Stimulated activated CD4-positive, alpha-beta T cell treated with anti-CD3 and anti-CD28 coated beads, TNF-alpha, amount 100 ng/mL, for 48 hours (primary cell): ENCODE data around the gene ARHGEF39.

Experiments
- DNase-seq, 3 donors: peaks; one replicate each; pipeline ENCODE4 v3.0.0-alpha.2; 2020; ENCODE audit warnings: low read depth in 3 of 3

ARHGEF39 gene, protein sequence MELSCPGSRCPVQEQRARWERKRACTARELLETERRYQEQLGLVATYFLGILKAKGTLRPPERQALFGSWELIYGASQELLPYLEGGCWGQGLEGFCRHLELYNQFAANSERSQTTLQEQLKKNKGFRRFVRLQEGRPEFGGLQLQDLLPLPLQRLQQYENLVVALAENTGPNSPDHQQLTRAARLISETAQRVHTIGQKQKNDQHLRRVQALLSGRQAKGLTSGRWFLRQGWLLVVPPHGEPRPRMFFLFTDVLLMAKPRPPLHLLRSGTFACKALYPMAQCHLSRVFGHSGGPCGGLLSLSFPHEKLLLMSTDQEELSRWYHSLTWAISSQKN

GRCh38 chr9:35664531-35665470 is at the start of gene ARHGEF39:
Gene ARHGEF39, minus strand, starts transcription at chr9:35665195. Its CDS starts 26 bp downstream, at chr9:35665169.
- DNase-seq, result peak; percentile 54 to 66 (median 61)

GRCh38 chr9:35714123-35714522 is 49.1 kb upstream of the ARHGEF39 start:
- DNase-seq, result no peak

- DNase-seq, result no peak
These were observed 48.6 kb upstream of the ARHGEF39 start for GRCh38 chr9:35713578-35713977.

DNA sequence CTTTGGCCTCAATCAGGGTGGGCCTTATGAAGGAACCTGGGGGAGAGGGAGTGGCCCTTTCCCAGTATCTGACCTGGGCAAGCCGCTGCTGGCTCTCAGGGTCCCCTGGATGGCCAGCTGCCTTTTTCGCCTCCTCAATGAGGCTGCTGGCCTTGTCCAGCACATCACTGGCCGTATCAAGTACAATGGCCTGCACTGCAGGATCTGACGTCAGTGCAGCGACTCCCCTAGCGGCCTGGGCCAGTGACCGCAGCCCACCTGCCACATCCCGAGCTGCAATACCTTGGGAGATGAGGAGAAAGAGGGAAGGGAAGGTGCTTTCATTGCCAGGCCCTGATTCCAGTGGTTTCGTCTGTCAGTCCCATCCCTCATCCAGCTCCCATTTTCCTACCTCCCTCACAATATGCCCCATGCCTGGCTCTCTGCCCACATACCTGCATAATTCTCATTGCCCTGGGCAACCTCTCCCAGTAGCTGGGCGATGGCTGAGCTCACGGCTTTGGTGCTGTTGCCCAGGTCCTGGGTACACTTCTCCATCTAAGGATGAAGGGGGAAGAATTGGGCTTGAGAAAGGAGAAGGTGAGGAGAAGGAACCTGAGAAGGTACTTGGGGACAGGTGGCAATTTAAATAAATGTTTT is 47.9 kb upstream of the ARHGEF39 start:
- DNase-seq, result no peak

DNA sequence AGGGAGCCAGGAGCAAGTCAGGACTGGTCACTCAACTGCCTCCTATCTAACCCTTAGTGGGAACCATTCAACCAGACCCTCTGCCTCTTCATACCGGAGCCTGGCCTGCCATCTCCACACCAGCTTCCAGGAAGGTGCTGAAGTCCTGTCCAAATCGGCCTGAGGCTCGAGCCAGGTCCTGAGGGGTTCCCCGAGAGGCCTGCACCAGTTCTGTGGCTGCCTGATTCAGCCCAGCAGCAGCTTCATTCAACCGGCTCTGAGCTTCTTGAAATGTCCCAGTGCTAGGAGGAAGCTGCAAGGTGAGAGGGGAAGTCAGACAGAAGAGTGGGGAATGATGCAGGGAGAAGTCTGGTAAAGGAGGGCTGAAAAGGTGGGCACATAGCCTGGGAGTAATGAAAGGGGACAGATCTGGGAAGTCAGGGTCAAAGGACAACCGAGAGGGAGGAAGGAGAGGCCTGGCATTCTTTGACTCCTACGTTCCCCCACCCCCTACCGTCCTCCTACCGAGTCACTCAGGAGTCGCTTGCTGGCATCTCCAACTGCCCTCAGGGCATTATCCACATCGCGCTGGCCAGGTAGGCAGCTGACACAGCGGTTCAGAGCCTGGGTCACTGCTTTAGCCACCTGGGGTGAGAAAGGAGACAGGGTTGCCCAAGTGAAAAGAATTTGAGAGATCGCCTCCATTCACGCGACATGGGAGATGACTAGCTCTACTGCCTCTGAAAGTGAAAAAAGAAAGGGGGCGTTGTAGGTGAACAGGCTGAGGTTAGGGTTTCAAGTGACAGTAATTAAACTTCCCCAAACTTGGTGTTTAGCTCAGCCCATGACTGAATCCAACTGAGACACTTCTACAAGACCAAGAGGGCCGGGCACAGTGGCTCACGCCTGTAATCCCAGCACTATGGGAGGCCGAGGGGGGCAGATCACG is 46.8 kb upstream of the ARHGEF39 start:
- DNase-seq, result no peak

DNA sequence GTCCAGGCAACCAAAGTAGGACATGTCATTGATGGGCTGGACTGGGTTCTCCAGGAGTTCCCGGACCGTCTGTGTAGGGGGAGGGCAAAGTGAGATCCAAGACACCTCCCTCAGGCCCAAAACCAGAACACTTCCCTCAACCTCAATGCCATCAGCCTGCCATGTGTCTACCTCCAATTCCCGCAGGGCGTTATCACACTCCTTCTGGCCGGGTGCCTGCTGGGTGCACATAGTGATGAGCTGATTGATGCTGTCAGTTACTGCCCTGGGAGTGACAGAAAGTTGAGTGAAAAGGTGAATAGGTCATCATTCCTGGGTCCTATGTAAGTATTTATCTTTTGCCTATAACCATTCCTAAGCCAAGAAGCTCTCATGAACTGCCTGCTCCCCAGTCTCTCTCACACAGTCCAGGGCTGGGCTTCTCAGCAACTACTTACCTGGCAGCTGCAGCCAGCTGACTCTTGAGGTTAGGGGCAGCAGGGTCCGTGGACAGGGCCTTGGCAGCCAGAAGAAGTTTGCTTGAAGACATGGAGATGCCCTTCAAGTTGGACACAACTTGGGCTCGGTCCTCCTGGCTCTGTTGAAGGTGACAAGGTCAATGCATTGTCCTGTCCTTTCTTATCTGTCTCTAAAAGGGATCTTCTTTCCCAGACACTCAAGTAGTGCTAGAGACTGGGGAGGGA is 46.0 kb upstream of the ARHGEF39 start:
- DNase-seq, result no peak

DNA sequence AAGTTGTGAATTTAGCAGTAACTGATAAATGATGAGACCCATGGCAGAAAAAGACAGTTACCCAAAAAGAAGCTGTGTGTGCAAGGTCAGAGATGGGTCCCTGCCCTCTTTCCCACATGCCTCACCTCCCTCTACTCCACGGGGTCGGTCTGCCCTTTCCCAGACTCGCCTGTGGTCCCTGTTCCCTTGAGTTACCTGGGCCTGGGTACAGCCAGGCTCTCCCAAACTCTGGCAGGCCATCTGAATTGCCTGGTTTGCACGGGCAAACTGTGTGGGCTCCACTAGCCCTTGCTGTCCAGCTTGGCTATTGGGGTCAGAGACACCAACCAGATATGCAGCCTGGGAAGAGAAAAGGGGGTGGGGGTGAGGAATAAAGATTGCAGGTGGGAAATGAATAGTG is 43.2 kb upstream of the ARHGEF39 start:
- DNase-seq, result no peak

GRCh38 chr9:35706951-35707350 is 42.0 kb upstream of the ARHGEF39 start:
- DNase-seq, result no peak

GRCh38 chr9:35705836-35706430 is 40.9 kb upstream of the ARHGEF39 start:
- no peak for DNase-seq

GRCh38 chr9:35705372-35705771 is 40.4 kb upstream of the ARHGEF39 start:
- no peak for DNase-seq

GRCh38 chr9:35703906-35704672 is 39.1 kb upstream of the ARHGEF39 start:
- no peak for DNase-seq

DNA sequence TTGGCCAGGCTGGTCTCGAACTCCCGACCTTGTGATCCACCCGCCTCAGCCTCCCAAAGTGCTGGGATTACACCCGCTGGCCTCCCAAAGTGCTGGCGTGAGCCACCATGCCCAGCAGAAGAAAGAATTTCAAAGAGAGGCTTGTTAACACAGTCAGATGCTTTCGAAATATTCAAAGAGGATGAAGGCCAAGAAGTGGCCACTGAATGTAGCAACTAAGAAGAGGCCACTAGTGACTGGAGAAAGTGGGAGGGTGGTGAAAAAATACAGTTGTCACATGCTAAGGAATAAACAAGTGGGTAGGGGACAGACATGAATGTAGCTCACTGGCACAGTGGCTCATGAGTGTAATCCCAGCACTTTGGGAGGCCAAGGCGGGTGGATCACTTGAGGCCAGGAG is 37.7 kb upstream of the ARHGEF39 start:
- DNase-seq, result no peak

DNA sequence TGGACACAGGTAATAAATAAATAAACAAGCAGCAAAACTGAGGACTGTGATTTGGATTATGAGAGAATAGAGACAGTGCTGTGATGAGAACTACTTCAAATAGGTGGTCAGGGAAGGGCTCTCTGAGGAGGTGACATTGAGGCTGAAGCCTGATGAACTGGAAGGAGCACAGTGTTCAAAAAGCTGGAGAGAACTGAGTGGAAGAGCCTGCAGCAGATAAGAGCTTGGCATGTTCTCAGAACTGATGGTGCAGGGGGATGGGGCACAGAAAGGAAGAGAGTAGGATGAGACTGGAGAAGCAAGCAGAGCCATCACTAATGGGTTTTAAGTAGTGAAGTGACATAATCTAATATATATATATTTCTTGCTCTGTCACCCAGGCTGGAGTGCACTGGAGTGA is 35.9 kb upstream of the ARHGEF39 start:
- no peak for DNase-seq

- no peak for DNase-seq
These were observed 35.0 kb upstream of the ARHGEF39 start for GRCh38 chr9:35700031-35700430.

GRCh38 chr9:35698231-35698630 is 33.2 kb upstream of the ARHGEF39 start:
- DNase-seq, result no peak

- DNase-seq, result no peak
These were observed 32.5 kb upstream of the ARHGEF39 start for GRCh38 chr9:35697486-35697885.

DNA sequence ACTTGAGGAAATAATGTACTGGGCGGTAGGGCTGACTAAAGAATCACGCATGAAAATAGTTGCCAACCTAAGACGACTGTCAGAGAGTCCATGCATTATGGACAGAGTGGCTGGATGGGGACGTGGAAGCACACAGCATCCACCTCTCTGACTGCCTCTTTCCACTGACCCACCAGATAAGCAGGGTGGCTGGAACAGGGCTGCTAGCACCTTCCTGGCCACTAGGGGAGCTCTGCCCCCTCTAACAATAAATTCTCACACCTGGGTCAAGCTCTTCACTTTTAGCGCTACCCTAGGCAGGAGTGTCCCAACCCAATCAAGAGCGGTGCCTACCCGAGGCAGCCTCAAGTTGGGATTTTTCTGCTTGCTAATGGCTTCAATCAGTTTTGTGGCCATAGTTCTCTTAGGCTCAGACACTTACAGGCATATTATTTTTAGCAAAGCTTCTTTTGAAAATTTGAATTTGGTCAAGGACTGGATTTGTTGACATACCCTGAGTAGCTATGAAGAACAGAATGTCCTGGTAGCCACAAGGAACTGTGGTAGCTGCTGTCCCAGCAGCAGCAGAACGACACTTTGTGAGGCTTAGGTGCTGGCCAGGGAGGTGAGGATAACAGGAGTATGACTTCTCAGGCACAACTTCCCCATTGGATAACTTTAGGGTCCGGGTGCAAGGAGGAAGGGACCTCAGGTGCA is 31.7 kb upstream of the ARHGEF39 start:
- DNase-seq, result peak; percentile 23 to 40 (median 26)

GRCh38 chr9:35695943-35696401 is 31.0 kb upstream of the ARHGEF39 start:
- no peak for DNase-seq
